ENCODE data around the gene MAMLD1. TPM values are rescaled to one million over a fixed set of nuclear protein-coding genes. Genes with fewer than 3 reads are reported as not detected.

The MAMLD1 gene
- total and polyA plus RNA-seq, 4 donors = 0.59 to 1.1 (median 0.76) TPM

DNA sequence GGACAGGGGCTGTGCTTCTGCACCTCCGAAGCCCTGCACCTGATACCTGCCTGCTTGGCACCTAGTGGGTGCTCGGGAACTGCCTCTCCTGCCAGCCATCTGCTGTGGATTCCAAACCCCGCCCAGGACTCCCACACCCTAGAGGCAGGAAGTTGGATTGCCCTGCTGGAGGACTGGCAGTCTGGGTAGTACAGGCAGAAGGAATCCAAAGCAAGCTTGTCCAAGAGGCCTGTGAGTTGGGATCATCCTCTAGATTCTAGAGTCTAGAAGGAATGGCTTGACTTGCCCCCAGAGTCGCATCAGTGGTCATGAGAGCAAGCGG is 140.7 kb downstream of the MAMLD1 start:
- 89% methylated on average over 5 of the region's 5 CpGs for WGBS
- Histone ChIP-seq H3K4me1 (ENCODE audit: control insufficient read depth in 4 of 4, insufficient read depth in 4 of 4, low read length in 3 of 4) (peaks cover 2 to 22% (median 8%) of the 10 kb centered on the region in 4 donors), H3K27me3 (ENCODE audit: control insufficient read depth in 4 of 4, insufficient read depth in 4 of 4, low read length in 3 of 4) (no peaks in the 10 kb centered on the region), H3K36me3 (ENCODE audit: control insufficient read depth in 4 of 4, insufficient read depth in 3 of 4, low read depth in 1 of 4, low read length in 3 of 4) (no peaks in the 10 kb centered on the region), H3K27ac (ENCODE audit: low read depth in 1 of 2, low read length in 2 of 2) (no peak overlapping the region), H3K9ac (ENCODE audit: low read depth in 1 of 2, low read length in 2 of 2) (no peak overlapping the region), H3K9me3 (ENCODE audit: control insufficient read depth in 4 of 4, low read length in 3 of 4) (no peaks in the 10 kb centered on the region), H3K4me3 (ENCODE audit: low read depth in 1 of 3, low read length in 3 of 3) (no peak overlapping the region)
- no peak for DNase-seq (ENCODE audit: low spot score)
- no peak for TF ChIP-seq SP1 (IDR thresholded peaks at IDR 0.05)
- TF ChIP-seq ZBTB33 (IDR thresholded peaks at IDR 0.05) = no peak
- no peak for TF ChIP-seq JUND (IDR thresholded peaks at IDR 0.05)
- TF ChIP-seq HNF4A (conservative IDR thresholded peaks at IDR 0.05) = no peak
- no peak for TF ChIP-seq FOXA2 (IDR thresholded peaks at IDR 0.05)
- TF ChIP-seq, protein P1, sequence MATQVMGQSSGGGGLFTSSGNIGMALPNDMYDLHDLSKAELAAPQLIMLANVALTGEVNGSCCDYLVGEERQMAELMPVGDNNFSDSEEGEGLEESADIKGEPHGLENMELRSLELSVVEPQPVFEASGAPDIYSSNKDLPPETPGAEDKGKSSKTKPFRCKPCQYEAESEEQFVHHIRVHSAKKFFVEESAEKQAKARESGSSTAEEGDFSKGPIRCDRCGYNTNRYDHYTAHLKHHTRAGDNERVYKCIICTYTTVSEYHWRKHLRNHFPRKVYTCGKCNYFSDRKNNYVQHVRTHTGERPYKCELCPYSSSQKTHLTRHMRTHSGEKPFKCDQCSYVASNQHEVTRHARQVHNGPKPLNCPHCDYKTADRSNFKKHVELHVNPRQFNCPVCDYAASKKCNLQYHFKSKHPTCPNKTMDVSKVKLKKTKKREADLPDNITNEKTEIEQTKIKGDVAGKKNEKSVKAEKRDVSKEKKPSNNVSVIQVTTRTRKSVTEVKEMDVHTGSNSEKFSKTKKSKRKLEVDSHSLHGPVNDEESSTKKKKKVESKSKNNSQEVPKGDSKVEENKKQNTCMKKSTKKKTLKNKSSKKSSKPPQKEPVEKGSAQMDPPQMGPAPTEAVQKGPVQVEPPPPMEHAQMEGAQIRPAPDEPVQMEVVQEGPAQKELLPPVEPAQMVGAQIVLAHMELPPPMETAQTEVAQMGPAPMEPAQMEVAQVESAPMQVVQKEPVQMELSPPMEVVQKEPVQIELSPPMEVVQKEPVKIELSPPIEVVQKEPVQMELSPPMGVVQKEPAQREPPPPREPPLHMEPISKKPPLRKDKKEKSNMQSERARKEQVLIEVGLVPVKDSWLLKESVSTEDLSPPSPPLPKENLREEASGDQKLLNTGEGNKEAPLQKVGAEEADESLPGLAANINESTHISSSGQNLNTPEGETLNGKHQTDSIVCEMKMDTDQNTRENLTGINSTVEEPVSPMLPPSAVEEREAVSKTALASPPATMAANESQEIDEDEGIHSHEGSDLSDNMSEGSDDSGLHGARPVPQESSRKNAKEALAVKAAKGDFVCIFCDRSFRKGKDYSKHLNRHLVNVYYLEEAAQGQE (IDR thresholded peaks at IDR 0.05) = no peak
- no peak for TF ChIP-seq NR2F2 (IDR thresholded peaks at IDR 0.05)
- TF ChIP-seq RXRA (IDR thresholded peaks at IDR 0.05) = no peak
- TF ChIP-seq RAD21 (IDR thresholded peaks at IDR 0.05) = no peak
- TF ChIP-seq EGR1 (IDR thresholded peaks at IDR 0.05; ENCODE audit: low read depth in 2 of 2) = no peak
- no peak for TF ChIP-seq HNF4G (IDR thresholded peaks at IDR 0.05)
- TF ChIP-seq, protein P2, sequence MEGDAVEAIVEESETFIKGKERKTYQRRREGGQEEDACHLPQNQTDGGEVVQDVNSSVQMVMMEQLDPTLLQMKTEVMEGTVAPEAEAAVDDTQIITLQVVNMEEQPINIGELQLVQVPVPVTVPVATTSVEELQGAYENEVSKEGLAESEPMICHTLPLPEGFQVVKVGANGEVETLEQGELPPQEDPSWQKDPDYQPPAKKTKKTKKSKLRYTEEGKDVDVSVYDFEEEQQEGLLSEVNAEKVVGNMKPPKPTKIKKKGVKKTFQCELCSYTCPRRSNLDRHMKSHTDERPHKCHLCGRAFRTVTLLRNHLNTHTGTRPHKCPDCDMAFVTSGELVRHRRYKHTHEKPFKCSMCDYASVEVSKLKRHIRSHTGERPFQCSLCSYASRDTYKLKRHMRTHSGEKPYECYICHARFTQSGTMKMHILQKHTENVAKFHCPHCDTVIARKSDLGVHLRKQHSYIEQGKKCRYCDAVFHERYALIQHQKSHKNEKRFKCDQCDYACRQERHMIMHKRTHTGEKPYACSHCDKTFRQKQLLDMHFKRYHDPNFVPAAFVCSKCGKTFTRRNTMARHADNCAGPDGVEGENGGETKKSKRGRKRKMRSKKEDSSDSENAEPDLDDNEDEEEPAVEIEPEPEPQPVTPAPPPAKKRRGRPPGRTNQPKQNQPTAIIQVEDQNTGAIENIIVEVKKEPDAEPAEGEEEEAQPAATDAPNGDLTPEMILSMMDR (IDR thresholded peaks at IDR 0.05; ENCODE audit: low read depth, low read length, missing input control) = no peak
- TF ChIP-seq GABPA (IDR thresholded peaks at IDR 0.05 in 1 of 2, conservative IDR thresholded peaks at IDR 0.05 in 1 of 2) = no peak
- no peak for TF ChIP-seq FOXA1 (IDR thresholded peaks at IDR 0.05)
- TF ChIP-seq ATF3 (IDR thresholded peaks at IDR 0.05) = no peak
- TF ChIP-seq YY1 (IDR thresholded peaks at IDR 0.05) = no peak
- no peak for TF ChIP-seq TAF1 (conservative IDR thresholded peaks at IDR 0.05)
